ENCODE measurements around the gene TMEM236.

Gene TMEM236

GRCh38 chr10:17816199-17816598 lies 64.2 kb downstream of the TMEM236 start:
- no peak for DNase-seq (ENCODE audit: low read depth)
- TF ChIP-seq CTCF (IDR thresholded peaks at IDR 0.05; ENCODE audit: low read length, missing control alignments): no peak
- no peak overlapping the region for H3K4me3 ChIP-seq (replicated peaks; ENCODE audit: low read depth, low read length)

GRCh38 chr10:17817316-17817715 lies 65.3 kb downstream of the TMEM236 start:
- DNase-seq (ENCODE audit: low read depth): no peak
- no peak for TF ChIP-seq CTCF (IDR thresholded peaks at IDR 0.05; ENCODE audit: low read length, missing control alignments)
- H3K4me3 ChIP-seq (replicated peaks; ENCODE audit: low read depth, low read length): no peak overlapping the region

- no peak for DNase-seq (ENCODE audit: low read depth)
- TF ChIP-seq CTCF (IDR thresholded peaks at IDR 0.05; ENCODE audit: low read length, missing control alignments): no peak
- no peak overlapping the region for H3K4me3 ChIP-seq (replicated peaks; ENCODE audit: low read depth, low read length)
Measured at GRCh38 chr10:17817790-17818189, 65.8 kb downstream of the TMEM236 start.

- no peak for DNase-seq (ENCODE audit: low read depth)
- TF ChIP-seq CTCF (IDR thresholded peaks at IDR 0.05; ENCODE audit: low read length, missing control alignments): no peak
Measured at GRCh38 chr10:17819836-17820235, 67.8 kb downstream of the TMEM236 start.

GRCh38 chr10:17820943-17821342 lies 68.9 kb downstream of the TMEM236 start:
- no peak overlapping the region for H3K4me3 ChIP-seq (replicated peaks; ENCODE audit: low read depth, low read length)
- no peak for DNase-seq (ENCODE audit: low read depth)
- TF ChIP-seq CTCF (IDR thresholded peaks at IDR 0.05; ENCODE audit: low read length, missing control alignments): no peak

More at GRCh38 chr10:17819836-17820235, 67.8 kb downstream of the TMEM236 start:
- no peak overlapping the region for H3K4me3 ChIP-seq (replicated peaks; ENCODE audit: low read depth, low read length)

GRCh38 chr10:17821893-17822292 lies 69.9 kb downstream of the TMEM236 start:
- DNase-seq (ENCODE audit: low read depth): no peak
- H3K4me3 ChIP-seq (replicated peaks; ENCODE audit: low read depth, low read length): no peak overlapping the region
- TF ChIP-seq CTCF (IDR thresholded peaks at IDR 0.05; ENCODE audit: low read length, missing control alignments): no peak

- no peak for DNase-seq (ENCODE audit: low read depth)
- H3K4me3 ChIP-seq (replicated peaks; ENCODE audit: low read depth, low read length): no peak overlapping the region
- TF ChIP-seq CTCF (IDR thresholded peaks at IDR 0.05; ENCODE audit: low read length, missing control alignments): no peak
Measured at GRCh38 chr10:17831341-17831740, 79.3 kb downstream of the TMEM236 start.

Data from fibroblast of pulmonary artery (primary cell).